ENCODE results near the gene JHY. TPM values are rescaled to one million over a fixed set of nuclear protein-coding genes. Genes with fewer than 3 reads are reported as not detected.

Gene JHY
- total and polyA plus RNA-seq, 10 donors, result 1.0 to 5.6 (median 4.4) TPM

DNA sequence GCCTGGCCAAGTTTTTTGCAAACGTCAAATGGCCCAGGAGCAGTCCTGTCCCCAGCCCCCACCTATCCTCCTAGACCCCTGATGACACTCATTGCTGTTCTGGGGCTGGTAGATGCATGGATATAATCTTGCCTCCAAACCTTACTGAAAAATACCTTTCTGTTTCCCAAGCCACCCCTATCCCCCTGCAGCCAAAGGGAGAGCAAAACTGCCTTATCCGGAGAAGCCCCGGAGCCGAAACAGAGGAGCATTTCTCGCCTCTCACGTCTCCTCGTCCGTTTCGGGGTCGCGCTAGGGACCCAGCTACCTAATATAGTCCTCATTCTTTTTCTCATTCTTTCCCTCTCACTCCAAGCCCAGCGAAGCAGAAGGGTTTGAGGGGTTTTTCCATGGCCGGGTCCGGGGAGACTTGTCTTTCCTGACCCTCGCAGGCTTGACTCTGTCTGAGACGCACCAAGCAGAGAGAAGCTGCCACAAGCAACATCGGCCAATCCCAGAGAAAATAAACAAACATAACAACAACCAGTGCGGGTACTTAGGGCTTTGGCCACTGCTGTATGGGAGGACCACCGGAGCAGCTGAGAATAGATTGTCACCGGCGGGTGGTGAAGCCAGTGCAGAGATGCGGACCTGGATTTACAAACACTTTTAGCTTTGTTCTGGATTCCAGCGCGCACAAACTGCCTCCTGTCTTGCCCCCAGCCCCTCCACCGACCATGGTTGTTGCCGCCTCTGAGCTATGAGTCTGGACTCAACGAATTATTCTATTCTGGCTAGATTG is 97.4 kb downstream of the JHY start:
- peaks cover 11 to 100% (median 99%) of the 10 kb centered on the region in 7 donors for H3K27me3 ChIP-seq (replicated peaks in 1 of 7)

DNA sequence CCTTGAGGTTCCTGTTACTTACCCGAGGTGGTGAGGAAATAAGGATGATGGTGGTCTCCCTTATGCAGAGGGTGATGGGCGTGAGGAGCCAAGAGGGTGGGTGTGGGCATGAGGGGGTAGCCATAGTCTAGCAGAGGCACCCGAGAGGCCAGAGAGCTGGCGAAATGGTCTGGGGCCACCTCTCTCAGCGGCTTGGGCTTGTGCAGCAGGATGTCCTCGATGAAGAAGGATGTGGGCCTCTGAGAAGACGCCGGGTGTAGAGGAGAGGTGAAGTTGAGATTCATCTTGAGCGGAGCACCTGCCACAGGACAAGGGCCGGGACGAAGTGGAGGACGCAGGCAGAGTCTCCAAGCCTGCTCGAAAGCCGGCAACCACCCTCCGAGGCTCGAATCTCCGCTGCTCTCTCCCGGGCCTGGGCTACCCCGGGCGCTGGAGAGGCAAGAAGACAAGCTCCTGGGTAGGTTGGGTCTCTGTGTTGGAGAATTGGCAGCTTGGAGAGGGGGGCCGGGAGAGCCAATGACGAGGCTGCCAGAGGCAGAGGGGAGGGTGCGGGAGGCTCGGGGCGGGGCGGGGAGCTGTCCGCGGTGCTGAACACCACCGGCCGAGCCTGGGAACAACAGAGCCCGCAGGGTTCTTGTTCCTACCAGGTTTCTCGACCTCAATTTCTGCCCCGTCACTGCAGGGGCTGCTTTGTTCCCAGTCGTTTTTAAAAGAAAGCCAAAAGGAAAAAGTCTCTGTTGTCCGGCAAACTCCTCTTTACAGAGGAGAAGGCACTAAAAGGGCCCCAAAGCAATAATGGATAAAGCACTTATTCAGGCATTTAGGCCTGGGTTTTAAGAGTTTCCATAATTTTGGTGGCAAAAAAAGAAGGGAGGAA is 99.1 kb downstream of the JHY start, which contains the start of gene BSX:
Gene BSX, minus strand, starts transcription at position 447 of the 877 bp plus-strand sequence. Its CDS starts 163 bp downstream, at position 284.
- H3K27ac ChIP-seq, result no peak within 1 kb of the TSS
- 5 to 10% (median 8%) methylated on average over 19 to 35 of the region's 35 CpGs for WGBS, 5 donors
- peaks cover 14 to 54% (median 34%) of the 10 kb centered on the region in 6 donors for H3K4me1 ChIP-seq
- no peaks in the 10 kb centered on the region for H3K9me3 ChIP-seq
- H3K4me3 ChIP-seq, result no peak within 1 kb of the TSS
- H3K27me3 ChIP-seq (replicated peaks in 1 of 7), result peaks cover 11 to 100% (median 98%) of the 10 kb centered on the region in 7 donors
- no peak for DNase-seq
- TF ChIP-seq POLR2AphosphoS5 (IDR thresholded peaks at IDR 0.05) (no peak), POLR2A (IDR thresholded peaks at IDR 0.05) (no peak)
- H3K36me3 ChIP-seq, result no peaks in the 10 kb centered on the region
- intact Hi-C loops (cut with DNase I; ENCODE audit: low total_unique reads), result no loop called here

More for the DNA sequence above, 97.4 kb downstream of the JHY start:
- TF ChIP-seq, protein P1, sequence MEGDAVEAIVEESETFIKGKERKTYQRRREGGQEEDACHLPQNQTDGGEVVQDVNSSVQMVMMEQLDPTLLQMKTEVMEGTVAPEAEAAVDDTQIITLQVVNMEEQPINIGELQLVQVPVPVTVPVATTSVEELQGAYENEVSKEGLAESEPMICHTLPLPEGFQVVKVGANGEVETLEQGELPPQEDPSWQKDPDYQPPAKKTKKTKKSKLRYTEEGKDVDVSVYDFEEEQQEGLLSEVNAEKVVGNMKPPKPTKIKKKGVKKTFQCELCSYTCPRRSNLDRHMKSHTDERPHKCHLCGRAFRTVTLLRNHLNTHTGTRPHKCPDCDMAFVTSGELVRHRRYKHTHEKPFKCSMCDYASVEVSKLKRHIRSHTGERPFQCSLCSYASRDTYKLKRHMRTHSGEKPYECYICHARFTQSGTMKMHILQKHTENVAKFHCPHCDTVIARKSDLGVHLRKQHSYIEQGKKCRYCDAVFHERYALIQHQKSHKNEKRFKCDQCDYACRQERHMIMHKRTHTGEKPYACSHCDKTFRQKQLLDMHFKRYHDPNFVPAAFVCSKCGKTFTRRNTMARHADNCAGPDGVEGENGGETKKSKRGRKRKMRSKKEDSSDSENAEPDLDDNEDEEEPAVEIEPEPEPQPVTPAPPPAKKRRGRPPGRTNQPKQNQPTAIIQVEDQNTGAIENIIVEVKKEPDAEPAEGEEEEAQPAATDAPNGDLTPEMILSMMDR (IDR thresholded peaks at IDR 0.05 in 8 of 11, conservative IDR thresholded peaks at IDR 0.05 in 3 of 11), result no peak
- no peak for TF ChIP-seq POLR2AphosphoS5 (IDR thresholded peaks at IDR 0.05)
- TF ChIP-seq POLR2A (IDR thresholded peaks at IDR 0.05), result no peak
- intact Hi-C loops (cut with DNase I; ENCODE audit: low total_unique reads), result no loop called here
- Histone ChIP-seq H3K4me1 (peaks cover 14 to 57% (median 35%) of the 10 kb centered on the region in 6 donors), H3K4me3 (no peak overlapping the region), H3K9me3 (no peaks in the 10 kb centered on the region), H3K36me3 (no peaks in the 10 kb centered on the region), H3K27ac (no peak overlapping the region)
- 5 to 9% (median 7%) methylated on average over 27 of the region's 27 CpGs for WGBS, 5 donors
- DNase-seq, result no peak

DNA sequence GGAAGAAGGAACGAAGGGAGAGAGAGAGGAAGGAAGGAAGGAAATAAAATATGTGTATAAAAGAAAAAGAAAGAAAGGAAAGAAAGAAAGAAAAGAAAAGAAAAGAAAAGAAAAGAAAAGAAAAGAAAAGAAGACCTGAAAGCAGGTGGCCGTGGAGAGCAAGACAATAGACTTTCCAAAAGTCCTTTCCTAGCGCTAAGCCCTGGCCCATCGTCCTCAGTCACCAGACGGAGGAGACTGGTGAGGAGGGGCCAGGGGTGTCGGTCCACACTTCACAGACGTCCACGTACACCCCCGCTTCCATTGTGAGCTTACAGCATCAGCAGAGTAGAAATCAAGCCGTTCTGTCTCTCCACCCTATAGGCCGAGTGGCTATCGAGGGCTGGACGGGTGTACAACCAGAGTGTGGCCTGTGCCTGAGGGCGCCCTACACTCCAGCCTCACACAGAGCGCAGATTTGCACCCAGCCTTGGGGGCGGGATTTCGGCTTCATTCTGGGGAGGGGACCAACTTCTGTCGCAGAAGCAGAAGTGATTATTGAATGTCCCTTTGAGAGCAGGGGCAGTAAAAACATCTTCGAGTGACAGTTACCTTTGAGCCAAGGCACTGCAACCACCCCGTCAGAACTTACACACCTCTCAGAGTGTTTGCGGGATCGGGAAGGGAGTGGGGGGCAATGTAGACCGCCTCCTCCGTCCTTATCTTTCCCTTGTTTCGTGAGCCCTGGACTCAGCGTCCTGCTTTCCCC is 101.1 kb downstream of the JHY start:
- H3K27ac ChIP-seq, result no peak overlapping the region
- H3K4me1 ChIP-seq, result peaks cover 7 to 36% (median 20%) of the 10 kb centered on the region in 6 donors
- DNase-seq, result no peak
- H3K27me3 ChIP-seq (replicated peaks in 1 of 7), result peaks cover 5 to 100% (median 85%) of the 10 kb centered on the region in 7 donors
- intact Hi-C loops (cut with DNase I; ENCODE audit: low total_unique reads), result no loop called here
- H3K4me3 ChIP-seq, result peak overlapping the region; percentile 52 to 72 (median 60)
- no peaks in the 10 kb centered on the region for H3K9me3 ChIP-seq
- H3K36me3 ChIP-seq, result no peaks in the 10 kb centered on the region
- TF ChIP-seq, protein P1 (IDR thresholded peaks at IDR 0.05 in 8 of 11, conservative IDR thresholded peaks at IDR 0.05 in 3 of 11), result no peak
- TF ChIP-seq POLR2A (IDR thresholded peaks at IDR 0.05) (no peak), POLR2AphosphoS5 (IDR thresholded peaks at IDR 0.05) (no peak)
- 9 to 14% (median 9%) methylated on average over 23 to 26 of the region's 26 CpGs for WGBS, 5 donors

Data from spleen (tissue), 11 donors.